ENCODE results near the gene TCTN2. TPM values are rescaled to one million over a fixed set of nuclear protein-coding genes. Genes with fewer than 3 reads are reported as not detected.
A peak's percentile ranks its signal among the peaks of the same experiment; 100 is the strongest.

Gene TCTN2
- total RNA-seq, 3 donors from 2014 or later (not counting 1 experiment from before 2014, with no cell fraction given) = 3.2 to 7.3 (median 4.6) TPM

DNA sequence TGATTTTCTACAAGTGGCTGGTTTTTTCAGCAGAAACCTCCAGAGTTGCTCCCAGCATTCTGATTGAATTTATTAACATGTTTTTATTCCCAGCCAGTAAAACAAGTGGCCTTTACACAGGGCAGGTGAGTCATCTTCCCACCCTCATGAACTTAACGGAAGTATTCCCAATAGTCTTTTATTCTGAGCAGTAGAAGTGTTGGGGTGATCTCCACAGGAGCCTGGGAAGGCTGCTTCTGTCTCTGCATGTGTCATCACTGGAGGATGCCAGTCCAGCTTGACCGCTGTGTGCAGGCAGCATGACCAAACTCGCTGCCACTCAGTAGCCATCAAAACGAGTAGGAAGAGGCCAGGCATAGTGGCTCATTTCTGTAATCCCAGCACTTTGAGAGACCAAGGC lies 77.7 kb downstream of the TCTN2 start:
- H3K9me3 ChIP-seq (ENCODE audit: control insufficient read depth, insufficient read depth, low read length) = no peaks in the 10 kb centered on the region
- Mint-ChIP-seq H3K27me3 (ENCODE audit: low read depth in 2 of 2) (no peaks in the 10 kb centered on the region), H3K27ac (no peak overlapping the region), H3K4me1 (peaks cover 32 to 36% of the 10 kb centered on the region in 2 donors), H3K4me3 (no peak overlapping the region), H3K9me3 (no peaks in the 10 kb centered on the region), H3K36me3 (peaks cover 31% of the 10 kb centered on the region)
- intact Hi-C loops (cut with micrococcal nuclease) = no loop called here
- DNase-seq = no peak
- H3K4me3 ChIP-seq (ENCODE audit: low read length) = no peak overlapping the region
- H3K27ac ChIP-seq (ENCODE audit: low read length) = no peak overlapping the region
- WGBS (ENCODE audit: insufficient coverage) = 86% methylated on average over 4 of the region's 4 CpGs
- H3K36me3 ChIP-seq (ENCODE audit: control insufficient read depth, insufficient read depth, low read length) = peaks cover 31% of the 10 kb centered on the region
- no peaks in the 10 kb centered on the region for H3K27me3 ChIP-seq (ENCODE audit: control insufficient read depth, insufficient read depth, low read length)
- ATAC-seq = no peak
- peaks cover 39% of the 10 kb centered on the region for H3K4me1 ChIP-seq (ENCODE audit: control insufficient read depth, insufficient read depth, low read length)
- TF ChIP-seq, protein P1, sequence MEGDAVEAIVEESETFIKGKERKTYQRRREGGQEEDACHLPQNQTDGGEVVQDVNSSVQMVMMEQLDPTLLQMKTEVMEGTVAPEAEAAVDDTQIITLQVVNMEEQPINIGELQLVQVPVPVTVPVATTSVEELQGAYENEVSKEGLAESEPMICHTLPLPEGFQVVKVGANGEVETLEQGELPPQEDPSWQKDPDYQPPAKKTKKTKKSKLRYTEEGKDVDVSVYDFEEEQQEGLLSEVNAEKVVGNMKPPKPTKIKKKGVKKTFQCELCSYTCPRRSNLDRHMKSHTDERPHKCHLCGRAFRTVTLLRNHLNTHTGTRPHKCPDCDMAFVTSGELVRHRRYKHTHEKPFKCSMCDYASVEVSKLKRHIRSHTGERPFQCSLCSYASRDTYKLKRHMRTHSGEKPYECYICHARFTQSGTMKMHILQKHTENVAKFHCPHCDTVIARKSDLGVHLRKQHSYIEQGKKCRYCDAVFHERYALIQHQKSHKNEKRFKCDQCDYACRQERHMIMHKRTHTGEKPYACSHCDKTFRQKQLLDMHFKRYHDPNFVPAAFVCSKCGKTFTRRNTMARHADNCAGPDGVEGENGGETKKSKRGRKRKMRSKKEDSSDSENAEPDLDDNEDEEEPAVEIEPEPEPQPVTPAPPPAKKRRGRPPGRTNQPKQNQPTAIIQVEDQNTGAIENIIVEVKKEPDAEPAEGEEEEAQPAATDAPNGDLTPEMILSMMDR (IDR thresholded peaks at IDR 0.05) = no peak

GRCh38 chr12:123749355-123749754 lies 78.4 kb downstream of the TCTN2 start:
- no peak for DNase-seq
- Histone ChIP-seq H3K27ac (ENCODE audit: low read length) (no peak overlapping the region), H3K4me3 (ENCODE audit: low read length) (no peak overlapping the region), H3K4me1 (ENCODE audit: control insufficient read depth, insufficient read depth, low read length) (peaks cover 44% of the 10 kb centered on the region), H3K36me3 (ENCODE audit: control insufficient read depth, insufficient read depth, low read length) (peaks cover 27% of the 10 kb centered on the region), H3K27me3 (ENCODE audit: control insufficient read depth, insufficient read depth, low read length) (no peaks in the 10 kb centered on the region), H3K9me3 (ENCODE audit: control insufficient read depth, insufficient read depth, low read length) (no peaks in the 10 kb centered on the region)
- H3K36me3 Mint-ChIP-seq = peaks cover 30% of the 10 kb centered on the region
- no peaks in the 10 kb centered on the region for H3K27me3 Mint-ChIP-seq (ENCODE audit: low read depth in 2 of 2)
- ATAC-seq = no peak
- TF ChIP-seq, protein P1 (IDR thresholded peaks at IDR 0.05) = no peak
- intact Hi-C loops (cut with micrococcal nuclease) = no loop called here
- H3K4me3 Mint-ChIP-seq = peak overlapping the region; percentile 73
- WGBS (ENCODE audit: insufficient coverage) = 90% methylated on average over 10 of the region's 10 CpGs
- H3K9me3 Mint-ChIP-seq = no peaks in the 10 kb centered on the region
- peaks cover 39 to 43% of the 10 kb centered on the region in 2 donors for H3K4me1 Mint-ChIP-seq
- H3K27ac Mint-ChIP-seq = peak overlapping the region in 1 of 2 donors; percentile 72

DNA sequence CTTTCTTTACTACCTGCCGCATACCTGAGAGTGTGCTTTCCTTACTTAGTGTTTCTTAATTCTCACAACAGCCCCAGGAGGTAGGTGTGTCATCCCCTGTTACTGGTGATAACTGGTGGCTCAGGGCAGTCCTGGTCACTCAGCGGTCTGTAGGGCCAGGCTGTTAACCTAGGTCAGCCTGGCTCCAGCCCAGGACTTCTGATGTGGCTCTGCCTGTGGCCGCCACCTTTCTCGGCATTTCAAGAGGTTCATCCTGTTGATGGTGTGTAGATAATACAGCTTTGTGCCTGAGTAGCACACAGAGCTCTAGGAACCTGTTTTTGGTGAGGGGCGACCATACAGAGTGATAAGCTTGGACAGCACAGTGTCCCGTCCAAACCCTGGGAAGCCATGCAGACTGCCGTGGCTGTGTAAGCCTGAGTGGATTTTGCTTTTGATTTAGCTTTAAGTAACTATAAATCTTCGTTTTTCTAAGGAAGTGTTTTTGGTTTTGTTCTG lies 79.3 kb downstream of the TCTN2 start:
- Mint-ChIP-seq H3K4me1 (peaks cover 39 to 45% of the 10 kb centered on the region in 2 donors), H3K4me3 (peak overlapping the region; percentile 73), H3K9me3 (no peaks in the 10 kb centered on the region), H3K27me3 (ENCODE audit: low read depth in 2 of 2) (no peaks in the 10 kb centered on the region), H3K36me3 (peaks cover 26% of the 10 kb centered on the region), H3K27ac (peak overlapping the region; percentile 34 to 72)
- Histone ChIP-seq H3K4me3 (ENCODE audit: low read length) (no peak overlapping the region), H3K27me3 (ENCODE audit: control insufficient read depth, insufficient read depth, low read length) (no peaks in the 10 kb centered on the region), H3K9me3 (ENCODE audit: control insufficient read depth, insufficient read depth, low read length) (no peaks in the 10 kb centered on the region), H3K4me1 (ENCODE audit: control insufficient read depth, insufficient read depth, low read length) (peaks cover 44% of the 10 kb centered on the region), H3K27ac (ENCODE audit: low read length) (no peak overlapping the region), H3K36me3 (ENCODE audit: control insufficient read depth, insufficient read depth, low read length) (peaks cover 23% of the 10 kb centered on the region)
- intact Hi-C loops (cut with micrococcal nuclease) = no loop called here
- TF ChIP-seq, protein P1 (IDR thresholded peaks at IDR 0.05) = no peak
- peak; percentile 54 to 73 (median 65) for ATAC-seq
- no peak for DNase-seq
- 46% methylated on average over 8 of the region's 8 CpGs for WGBS (ENCODE audit: insufficient coverage)

- peaks cover 16% of the 10 kb centered on the region for H3K36me3 Mint-ChIP-seq
- intact Hi-C loops (cut with micrococcal nuclease) = no loop called here
- H3K36me3 ChIP-seq (ENCODE audit: control insufficient read depth, insufficient read depth, low read length) = peaks cover 28% of the 10 kb centered on the region
- TF ChIP-seq, protein P1 (IDR thresholded peaks at IDR 0.05) = no peak
- 77% methylated on average over 3 of the region's 3 CpGs for WGBS (ENCODE audit: insufficient coverage)
- H3K27me3 ChIP-seq (ENCODE audit: control insufficient read depth, insufficient read depth, low read length) = no peaks in the 10 kb centered on the region
- no peak for DNase-seq
- no peaks in the 10 kb centered on the region for H3K9me3 ChIP-seq (ENCODE audit: control insufficient read depth, insufficient read depth, low read length)
- H3K9me3 Mint-ChIP-seq = no peaks in the 10 kb centered on the region
- H3K4me1 Mint-ChIP-seq = peaks cover 39 to 45% of the 10 kb centered on the region in 2 donors
- peak overlapping the region; percentile 45 for H3K4me3 Mint-ChIP-seq
- no peak overlapping the region for H3K27ac ChIP-seq (ENCODE audit: low read length)
- ATAC-seq = no peak
- no peaks in the 10 kb centered on the region for H3K27me3 Mint-ChIP-seq (ENCODE audit: low read depth in 2 of 2)
- H3K27ac Mint-ChIP-seq = no peak overlapping the region
- no peak overlapping the region for H3K4me3 ChIP-seq (ENCODE audit: low read length)
- H3K4me1 ChIP-seq (ENCODE audit: control insufficient read depth, insufficient read depth, low read length) = peaks cover 44% of the 10 kb centered on the region
These were observed 81.1 kb downstream of the TCTN2 start for GRCh38 chr12:123752046-123752445.

Measured in natural killer cell (primary cell).